Right atrium auricular region (tissue), 2 donors: ENCODE measurements around the gene ZNF783. TPM values are rescaled to one million over a fixed set of nuclear protein-coding genes. Genes with fewer than 3 reads are reported as not detected.

Experiments used
- DNase-seq: peaks from one replicate; pipeline ENCODE4 v3.0.0-alpha.2; 2019; ENCODE audit warnings: low spot score
- H3K27ac ChIP-seq, 2 donors: fragments of 200-600 bp; sonication (generic); 1 replicate in 1 of 2; 2 replicates in 1 of 2; pipeline ENCODE4 v1.5.1; 2016 to 2019
- H3K27me3 ChIP-seq, 2 donors: fragments of 200-600 bp; sonication (generic); one replicate each; pipeline versions ENCODE4 v1.5.1 to v1.6.0; 2017 to 2019
- H3K36me3 ChIP-seq: fragments of 200-600 bp; sonication (generic); one replicate; pipeline ENCODE4 v1.5.1; 2016
- H3K4me1 ChIP-seq, 2 donors: fragments of 200-600 bp; sonication (generic); one replicate each; pipeline versions ENCODE4 v1.5.1 to v1.6.0; 2017 to 2019
- H3K4me3 ChIP-seq, 2 donors: fragments of 200-600 bp; sonication (generic); 1 replicate in 1 of 2; 2 replicates in 1 of 2; pipeline ENCODE4 v1.5.1; 2017 to 2019; ENCODE audit warnings: mild to moderate bottlenecking in 1 of 2, moderate library complexity in 1 of 2
- H3K9me3 ChIP-seq, 2 donors: fragments of 200-600 bp; sonication (generic); one replicate each; pipeline ENCODE4 v1.5.1; 2019
- total RNA-seq, 2 donors: library from RNA; depleted of rRNA; stranded (reverse); fragments of >200 nt; gene quantifications; one replicate each; pipeline ENCODE4 v1.1.0, GENCODE V29; 2016
- TF ChIP-seq, protein P1 (sequence below), 2 donors: fragments of 200-600 bp; sonication (generic); IDR thresholded peaks; one replicate each; pipeline ENCODE4 v1.5.1; 2019; ENCODE audit warnings: antibody characterized with exemption in 2 of 2

The ZNF783 gene
- total RNA-seq, 2 donors from 2014 or later, result 3.7 to 5.1 TPM

DNA sequence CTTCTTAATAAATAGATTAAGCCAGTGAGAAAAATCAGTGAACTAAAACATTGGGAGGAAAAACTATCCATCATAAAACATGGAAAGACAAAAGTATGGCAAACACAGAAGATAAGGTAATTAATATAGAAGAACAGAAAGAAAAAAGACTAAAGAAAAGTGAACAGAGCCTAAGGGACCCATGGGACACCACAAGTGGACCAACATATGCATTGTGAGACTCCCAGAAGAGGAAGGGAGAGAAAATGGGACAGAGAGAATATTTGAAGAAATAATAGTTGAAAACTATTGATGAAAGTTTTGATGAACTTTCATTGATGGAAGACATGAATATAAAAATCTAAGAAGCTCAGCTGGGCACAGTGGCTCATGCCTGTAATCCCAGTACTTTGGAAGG is 71.3 kb downstream of the ZNF783 start:
- Histone ChIP-seq H3K9me3 (peaks cover 0 to 9% of the 10 kb centered on the region in 2 donors), H3K4me3 (no peak overlapping the region), H3K36me3 (no peaks in the 10 kb centered on the region), H3K4me1 (no peaks in the 10 kb centered on the region), H3K27me3 (no peaks in the 10 kb centered on the region), H3K27ac (no peak overlapping the region)
- no peak for DNase-seq
- TF ChIP-seq, protein P1, sequence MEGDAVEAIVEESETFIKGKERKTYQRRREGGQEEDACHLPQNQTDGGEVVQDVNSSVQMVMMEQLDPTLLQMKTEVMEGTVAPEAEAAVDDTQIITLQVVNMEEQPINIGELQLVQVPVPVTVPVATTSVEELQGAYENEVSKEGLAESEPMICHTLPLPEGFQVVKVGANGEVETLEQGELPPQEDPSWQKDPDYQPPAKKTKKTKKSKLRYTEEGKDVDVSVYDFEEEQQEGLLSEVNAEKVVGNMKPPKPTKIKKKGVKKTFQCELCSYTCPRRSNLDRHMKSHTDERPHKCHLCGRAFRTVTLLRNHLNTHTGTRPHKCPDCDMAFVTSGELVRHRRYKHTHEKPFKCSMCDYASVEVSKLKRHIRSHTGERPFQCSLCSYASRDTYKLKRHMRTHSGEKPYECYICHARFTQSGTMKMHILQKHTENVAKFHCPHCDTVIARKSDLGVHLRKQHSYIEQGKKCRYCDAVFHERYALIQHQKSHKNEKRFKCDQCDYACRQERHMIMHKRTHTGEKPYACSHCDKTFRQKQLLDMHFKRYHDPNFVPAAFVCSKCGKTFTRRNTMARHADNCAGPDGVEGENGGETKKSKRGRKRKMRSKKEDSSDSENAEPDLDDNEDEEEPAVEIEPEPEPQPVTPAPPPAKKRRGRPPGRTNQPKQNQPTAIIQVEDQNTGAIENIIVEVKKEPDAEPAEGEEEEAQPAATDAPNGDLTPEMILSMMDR (IDR thresholded peaks at IDR 0.05), result no peak

DNA sequence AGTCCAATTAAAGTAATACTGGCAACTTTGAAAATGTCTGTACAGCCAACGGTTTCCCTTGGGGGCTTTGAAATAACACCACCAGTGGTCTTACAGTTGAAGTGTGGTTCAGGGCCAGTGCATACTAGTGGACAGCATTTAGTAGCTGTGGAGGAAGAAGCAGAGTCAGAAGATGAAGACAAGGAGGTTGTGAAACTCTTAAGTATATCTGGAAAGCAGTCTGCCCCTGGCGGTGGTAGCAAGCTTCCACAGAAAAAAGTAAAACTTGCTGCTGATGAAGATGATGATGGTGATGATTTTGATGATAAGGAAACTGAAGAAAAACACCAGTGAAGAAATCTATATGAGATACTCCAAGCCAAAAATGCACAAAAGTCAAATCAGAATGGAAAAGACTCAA is 72.2 kb downstream of the ZNF783 start:
- no peak overlapping the region for H3K27ac ChIP-seq
- TF ChIP-seq, protein P1 (IDR thresholded peaks at IDR 0.05), result no peak

More for the DNA sequence above, 72.2 kb downstream of the ZNF783 start:
- H3K27me3 ChIP-seq, result no peaks in the 10 kb centered on the region
- H3K4me1 ChIP-seq, result no peaks in the 10 kb centered on the region
- DNase-seq, result no peak
- H3K9me3 ChIP-seq, result peaks cover 0 to 11% of the 10 kb centered on the region in 2 donors
- H3K4me3 ChIP-seq, result no peak overlapping the region
- H3K36me3 ChIP-seq, result no peaks in the 10 kb centered on the region

Other genes with a start within 250 kb of the ZNF783 start
- 10 to 100 TPM; 32.3 to 48.9 TPM for gene PDIA4, start 233.7 kb upstream of the ZNF783 start, total RNA-seq
- gene ZNF786, start 171.5 kb upstream of the ZNF783 start, total RNA-seq, result 1 to 10 TPM; 3.1 to 3.7 TPM
- 1 to 10 TPM in 1 of 2 donors, under 1 TPM in 1; 0.89 to 1.3 TPM for gene ZNF425, start 135.9 kb upstream of the ZNF783 start, total RNA-seq
- gene ZNF398, start 114.7 kb upstream of the ZNF783 start, total RNA-seq, result 10 to 100 TPM in 1 of 2 donors, 1 to 10 TPM in 1; 8.2 to 16.2 TPM
- 10 to 100 TPM; 10.7 to 12.1 TPM for gene ZNF282, start 66.7 kb upstream of the ZNF783 start, total RNA-seq
- 1 to 10 TPM; 2.5 to 3.0 TPM for gene ZNF212, start 22.5 kb upstream of the ZNF783 start, total RNA-seq
- gene ZNF777, start 198.9 kb downstream of the ZNF783 start, total RNA-seq, result 1 to 10 TPM; 6.0 to 8.4 TPM
- 10 to 100 TPM; 11.0 to 13.6 TPM for gene ZNF746, start 235.6 kb downstream of the ZNF783 start, total RNA-seq